Adrenal gland (tissue), 12 donors: ENCODE measurements around the gene MRPL32. TPM values are rescaled to one million over a fixed set of nuclear protein-coding genes. Genes with fewer than 3 reads are reported as not detected.

Experiments used
- DNase-seq, 7 donors: peaks; one replicate each; pipeline ENCODE4 v3.0.0-alpha.2; 2019 to 2020
- H3K27ac ChIP-seq, 5 donors: fragments of 200-600 bp; sonication (generic) in 4 of 5; 1 replicate in 3 of 5; 2 replicates in 2 of 5; pipeline versions ENCODE4 v1.5.1 to v1.8.0; 2016 to 2020; ENCODE audit warnings: mild to moderate bottlenecking in 1 of 5
- H3K27me3 ChIP-seq: fragments of 200-600 bp; 2 replicates; pipeline ENCODE4 v1.8.0; 2021
- H3K36me3 ChIP-seq, 2 donors: fragments of 200-600 bp; replicated peaks in 1 of 2; 1 replicate in 1 of 2; 2 replicates in 1 of 2; pipeline versions ENCODE4 v1.5.1 to v1.8.0; 2018 to 2022
- H3K4me1 ChIP-seq, 2 donors: fragments of 200-600 bp; replicated peaks in 1 of 2; 1 replicate in 1 of 2; 2 replicates in 1 of 2; pipeline versions ENCODE4 v1.5.1 to v1.8.0; 2018 to 2021
- H3K4me3 ChIP-seq, 4 donors: fragments of 200-600 bp; sonication (generic) in 3 of 4; one replicate each; pipeline ENCODE4 v1.5.1; 2016 to 2018
- H3K9me3 ChIP-seq, 3 donors: fragments of 200-600 bp; sonication (generic) in 1 of 3; replicated peaks in 1 of 3; 1 replicate in 2 of 3; 2 replicates in 1 of 3; pipeline versions ENCODE4 v1.5.1 to v1.8.0; 2016 to 2021
- CTCF ChIP-seq, 6 experiments: fragments of 450-650 bp in 4 of 6; fragments of 200-600 bp in 2 of 6; sonication (generic) in 1 of 6; IDR thresholded peaks; 1 replicate in 5 of 6; 2 replicates in 1 of 6; pipeline versions ENCODE4 v1.5.1 to v1.8.0; 2016 to 2021; ENCODE audit warnings: antibody characterized with exemption in 6 of 6, mild to moderate bottlenecking in 2 of 6, moderate library complexity in 1 of 6
- POLR2A ChIP-seq, 2 donors: fragments of 450-650 bp; IDR thresholded peaks; one replicate each; pipeline ENCODE4 v1.6.1; 2017; ENCODE audit warnings: antibody characterized with exemption in 2 of 2, mild to moderate bottlenecking in 2 of 2, moderate library complexity in 1 of 2
- WGBS, 4 donors: extraction: QIAGEN DNeasy Blood & Tissue Kit in 2 of 4; methylation state at CpG; one replicate each; pipeline versions ENCODE4 v1.1.5 to v1.1.7; 2013 to 2017; 5-methylcytosine and 5-hydroxymethylcytosine counted together
- intact Hi-C, 2 donors: fragments of 100-400 bp; cut with DNase I; formaldehyde crosslinking; loops; one replicate each; pipeline versions ENCODE4 v1.14.1 to v1.15.0; 2022 to 2023
- polyA plus RNA-seq, 3 donors: library from polyadenylated mRNA; stranded (reverse); fragments of 200-250 nt in 2 of 3; fragments of 350-450 nt in 1 of 3; fragmentation: Illumina TruSeq in 1 of 3; extraction: RNeasy Lipid Tissue Mini Kit (QIAGEN cat#74804) in 1 of 3; gene quantifications; one replicate each; pipeline ENCODE4 v1.2.3, GENCODE V29; 2013 to 2014
- total RNA-seq, 9 donors: library from RNA; depleted of rRNA in 4 of 9; stranded (reverse); fragments of >200 nt in 4 of 9; fragments of 120-200 nt in 1 of 9; fragmentation: NEBNext Ultra II Directional in 1 of 9; extraction: Animal tissue kit (Norgen Biotek cat#: 25700) in 1 of 9; gene quantifications; one replicate each; pipeline versions ENCODE4 v1.1.0 to v1.2.4, GENCODE V29; 2013 to 2023
- donor health status: healthy with polysubstance abuse.
- donor health status: Bipolar disorder and iron deficiency.
- donor health status: DM: yes; HTN: yes; CAD: no.
- donor health status: DM: no; HTN: no; CAD: no.
- donor health status: DM: no; HTN: no; CAD: no.
- donor health status: DM: yes; HTN: yes; CAD: no.

The MRPL32 gene
- total and polyA plus RNA-seq, 12 donors: 56.9 to 174 (median 73.4) TPM

DNA sequence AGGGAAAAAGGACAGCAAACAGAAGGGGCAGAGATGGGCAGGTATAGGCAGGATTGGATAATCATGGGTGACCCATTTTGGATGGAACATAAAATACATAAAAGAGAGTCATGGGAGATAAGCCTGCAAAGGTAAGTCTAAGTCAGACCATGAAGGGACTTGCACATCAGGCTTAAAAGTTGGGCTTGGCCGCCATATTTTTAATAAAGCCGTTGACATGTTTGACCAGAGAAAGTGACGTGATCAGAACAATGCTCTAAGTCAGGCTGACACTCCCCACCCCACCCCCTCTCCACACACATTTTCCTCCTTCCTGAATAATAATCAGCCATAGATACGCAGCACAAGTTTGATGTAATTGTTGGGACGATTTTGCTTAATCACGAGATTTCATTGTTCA, 54.0 kb downstream of the MRPL32 start:
- Histone ChIP-seq H3K36me3 (no peaks in the 10 kb centered on the region), H3K27ac (no peak overlapping the region), H3K4me1 (no peaks in the 10 kb centered on the region), H3K27me3 (no peaks in the 10 kb centered on the region), H3K9me3 (no peaks in the 10 kb centered on the region), H3K4me3 (no peak overlapping the region)
- DNase-seq: no peak
- intact Hi-C loops: no loop called here
- no peak for TF ChIP-seq POLR2A (IDR thresholded peaks at IDR 0.05)
- TF ChIP-seq CTCF (IDR thresholded peaks at IDR 0.05): no peak
- WGBS, 4 donors: 80 to 90% (median 83%) methylated on average over 6 of the region's 6 CpGs

DNA sequence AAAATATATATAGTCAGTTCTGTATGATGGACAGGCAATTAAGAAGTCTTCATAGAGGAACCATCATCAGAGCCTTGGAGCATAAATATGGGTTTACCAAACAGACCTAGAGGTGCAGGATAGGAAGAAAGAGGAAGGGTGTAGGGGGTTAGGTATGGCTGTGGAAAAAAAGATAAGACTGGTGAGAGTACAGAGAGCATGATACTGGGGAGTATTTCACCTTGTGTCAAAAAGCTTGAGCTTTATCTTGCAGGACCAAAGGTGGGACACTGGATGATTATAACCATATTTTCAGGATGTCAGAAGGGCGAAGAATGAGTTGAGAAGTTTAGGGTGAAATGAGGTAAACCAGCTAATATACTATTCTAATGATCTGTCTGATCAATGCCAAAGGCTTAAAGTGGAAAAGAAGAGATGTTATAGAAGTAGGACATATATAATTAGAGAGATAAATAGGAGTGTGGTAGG, 54.6 kb downstream of the MRPL32 start:
- intact Hi-C loops: no loop called here
- DNase-seq: no peak
- no peak overlapping the region for H3K4me3 ChIP-seq
- TF ChIP-seq POLR2A (IDR thresholded peaks at IDR 0.05): no peak
- no peak for TF ChIP-seq CTCF (IDR thresholded peaks at IDR 0.05)
- no peaks in the 10 kb centered on the region for H3K9me3 ChIP-seq
- no peaks in the 10 kb centered on the region for H3K36me3 ChIP-seq
- 67 to 93% (median 83%) methylated on average over 1 of the region's 1 CpG for WGBS, 4 donors
- no peak overlapping the region for H3K27ac ChIP-seq
- no peaks in the 10 kb centered on the region for H3K27me3 ChIP-seq
- no peaks in the 10 kb centered on the region for H3K4me1 ChIP-seq

Other genes starting within 250 kb of the MRPL32 start
- 10 to 100 TPM in 1 of 9 donors, 1 to 10 TPM in 8; 3.8 to 10.4 (median 7.7) TPM for gene C7orf25, start 20.3 kb upstream of the MRPL32 start, total RNA-seq
- gene C7orf25, start 20.3 kb upstream of the MRPL32 start, polyA plus RNA-seq: 1 to 10 TPM; 2.6 to 8.3 (median 4.6) TPM
- 100 to 1,000 TPM in 2 of 9 donors, 10 to 100 TPM in 7; 53.9 to 199 (median 87.6) TPM for gene PSMA2, start 202 bp upstream of the MRPL32 start, total RNA-seq
- 100 to 1,000 TPM in 1 of 3 donors, 10 to 100 TPM in 2; 61.6 to 123 (median 62.6) TPM for gene PSMA2, start 202 bp upstream of the MRPL32 start, polyA plus RNA-seq
- 1 to 10 TPM in 1 of 9 donors, under 1 TPM in 4, not detected in 4; under 0.01 to 3.2 (median 0.19) TPM for gene HECW1, start 180.3 kb downstream of the MRPL32 start, total RNA-seq
- under 1 TPM; 0.02 to 0.08 (median 0.03) TPM for gene HECW1, start 180.3 kb downstream of the MRPL32 start, polyA plus RNA-seq